ENCODE measurements around the gene EPS15. TPM values are rescaled to one million over a fixed set of nuclear protein-coding genes. Genes with fewer than 3 reads are reported as not detected.
"Not testable (repeated sequence)": the region's sequence is repeated elsewhere in the genome, so short reads cannot be mapped to it uniquely, and the experiment has no call there.

Gene EPS15
- total RNA-seq, 1 donor from 2014 or later = 44.6 TPM

DNA sequence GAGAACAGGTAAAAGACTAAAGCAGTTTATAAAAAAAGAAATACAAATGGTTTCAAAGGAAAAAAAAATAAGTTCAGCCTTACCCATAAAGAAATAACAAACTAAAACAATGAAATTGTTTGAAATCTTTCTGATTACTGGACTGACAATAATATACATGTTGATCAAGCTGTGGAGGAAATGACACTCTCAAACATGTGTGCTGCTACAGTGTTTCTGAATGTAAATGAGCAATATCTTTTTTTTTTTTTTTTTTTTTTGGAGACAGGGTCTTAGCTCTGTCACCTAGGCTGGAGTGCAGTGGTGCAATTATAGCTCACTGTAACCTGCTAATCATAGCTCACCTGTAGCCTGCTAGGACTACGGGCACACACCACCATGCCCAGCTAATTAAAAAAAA, 6.5 kb downstream of the EPS15 start:
- peaks cover 6 to 39% of the 10 kb centered on the region in 2 donors for H3K4me1 ChIP-seq
- intact Hi-C loops (cut with DNase I) = loop anchor here (10.0 kb wide), 2 partner anchors 528 to 542 kb away; partner anchors contain the start of genes BTF3L4 and TXNDC12
- no peak overlapping the region for H3K27ac ChIP-seq

DNA sequence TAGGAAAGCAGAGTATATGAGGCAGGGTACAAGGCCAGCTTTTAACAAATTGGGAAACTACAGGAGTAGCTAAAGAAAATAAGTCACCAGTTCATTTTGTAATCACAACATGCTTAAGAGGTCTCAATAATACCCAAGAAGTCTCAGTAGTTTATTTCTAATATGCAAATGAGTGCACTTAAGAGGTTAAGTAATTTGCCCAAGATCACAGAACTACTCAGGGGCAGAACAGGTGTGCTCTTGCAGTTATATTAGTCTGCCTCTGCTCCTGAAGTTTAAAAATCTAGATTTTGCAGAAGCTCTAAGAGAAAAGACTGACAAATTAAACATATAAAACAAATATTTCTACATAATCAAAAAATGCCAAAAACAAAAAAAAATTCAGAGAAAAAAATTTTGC, 6.9 kb downstream of the EPS15 start:
- Histone ChIP-seq H3K4me1 (peaks cover 6 to 42% of the 10 kb centered on the region in 2 donors), H3K27ac (no peak overlapping the region), H3K4me3 (peak overlapping the region in 1 of 2 donors; percentile 1), H3K9me3 (no peaks in the 10 kb centered on the region), H3K27me3 (no peaks in the 10 kb centered on the region), H3K36me3 (no peaks in the 10 kb centered on the region)
- TF ChIP-seq, protein P1, sequence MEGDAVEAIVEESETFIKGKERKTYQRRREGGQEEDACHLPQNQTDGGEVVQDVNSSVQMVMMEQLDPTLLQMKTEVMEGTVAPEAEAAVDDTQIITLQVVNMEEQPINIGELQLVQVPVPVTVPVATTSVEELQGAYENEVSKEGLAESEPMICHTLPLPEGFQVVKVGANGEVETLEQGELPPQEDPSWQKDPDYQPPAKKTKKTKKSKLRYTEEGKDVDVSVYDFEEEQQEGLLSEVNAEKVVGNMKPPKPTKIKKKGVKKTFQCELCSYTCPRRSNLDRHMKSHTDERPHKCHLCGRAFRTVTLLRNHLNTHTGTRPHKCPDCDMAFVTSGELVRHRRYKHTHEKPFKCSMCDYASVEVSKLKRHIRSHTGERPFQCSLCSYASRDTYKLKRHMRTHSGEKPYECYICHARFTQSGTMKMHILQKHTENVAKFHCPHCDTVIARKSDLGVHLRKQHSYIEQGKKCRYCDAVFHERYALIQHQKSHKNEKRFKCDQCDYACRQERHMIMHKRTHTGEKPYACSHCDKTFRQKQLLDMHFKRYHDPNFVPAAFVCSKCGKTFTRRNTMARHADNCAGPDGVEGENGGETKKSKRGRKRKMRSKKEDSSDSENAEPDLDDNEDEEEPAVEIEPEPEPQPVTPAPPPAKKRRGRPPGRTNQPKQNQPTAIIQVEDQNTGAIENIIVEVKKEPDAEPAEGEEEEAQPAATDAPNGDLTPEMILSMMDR (IDR thresholded peaks at IDR 0.05) = no peak
- intact Hi-C loops (cut with DNase I) = loop anchor here (10.0 kb wide), 2 partner anchors 527 to 543 kb away; partner anchors contain the start of genes BTF3L4 and TXNDC12
- no peak for DNase-seq (ENCODE audit: low spot score in 2 of 2)

More for the DNA sequence above, 6.5 kb downstream of the EPS15 start:
- TF ChIP-seq, protein P1 (IDR thresholded peaks at IDR 0.05) = no peak
- Histone ChIP-seq H3K36me3 (no peaks in the 10 kb centered on the region), H3K4me3 (no peak overlapping the region), H3K27me3 (no peaks in the 10 kb centered on the region), H3K9me3 (no peaks in the 10 kb centered on the region)
- DNase-seq (ENCODE audit: low spot score in 2 of 2) = no peak

DNA sequence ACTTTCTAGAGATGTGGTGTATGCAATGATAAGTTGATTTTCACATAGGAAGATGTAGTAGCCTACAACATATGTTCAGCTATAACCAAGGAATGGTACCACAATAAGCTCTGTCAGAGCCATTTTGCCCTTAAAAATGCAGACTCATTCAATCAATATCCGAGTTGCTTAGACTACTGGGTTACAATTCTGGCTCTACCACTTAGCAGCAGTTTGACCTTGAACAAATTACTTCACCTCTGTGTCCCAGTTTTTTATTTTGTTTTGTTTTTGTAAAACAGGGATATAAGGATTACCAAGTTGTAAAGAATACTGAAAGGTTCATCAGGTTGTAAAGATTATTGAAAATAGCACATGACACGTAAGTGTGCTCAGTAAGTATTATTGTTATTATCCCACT, 9.3 kb downstream of the EPS15 start:
- H3K9me3 ChIP-seq = no peaks in the 10 kb centered on the region
- no peaks in the 10 kb centered on the region for H3K36me3 ChIP-seq
- no peak for DNase-seq (ENCODE audit: low spot score in 2 of 2)
- TF ChIP-seq, protein P1 (IDR thresholded peaks at IDR 0.05) = no peak
- H3K27me3 ChIP-seq = no peaks in the 10 kb centered on the region
- intact Hi-C loops (cut with DNase I) = loop anchor here (10.0 kb wide), 2 partner anchors 525 to 545 kb away; partner anchors contain the start of genes BTF3L4 and TXNDC12
- H3K27ac ChIP-seq = no peak overlapping the region
- H3K4me1 ChIP-seq = peaks cover 6 to 42% of the 10 kb centered on the region in 2 donors
- H3K4me3 ChIP-seq = no peak overlapping the region

DNA sequence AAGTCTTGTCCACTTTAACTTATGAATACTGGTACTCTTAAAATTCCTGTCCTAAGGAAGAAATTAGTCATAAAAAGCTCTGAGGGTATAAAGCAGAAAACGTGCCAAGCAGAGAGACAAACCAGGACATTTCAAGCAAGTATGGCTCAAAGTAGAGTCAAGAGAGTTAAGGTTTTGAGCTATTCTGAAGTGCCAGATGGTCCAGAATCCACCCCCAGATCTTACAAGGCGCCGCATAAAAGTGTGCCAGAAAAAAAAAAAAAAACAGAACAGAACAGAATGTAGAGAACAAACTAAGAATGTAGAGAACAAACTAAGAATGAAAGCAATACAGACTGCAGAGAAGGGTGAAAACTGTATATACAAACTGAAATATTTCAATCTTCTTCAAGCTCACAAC, 12.5 kb downstream of the EPS15 start:
- Histone ChIP-seq H3K27ac (no peak overlapping the region), H3K9me3 (no peaks in the 10 kb centered on the region), H3K27me3 (no peaks in the 10 kb centered on the region), H3K36me3 (peaks cover 0 to 8% of the 10 kb centered on the region in 2 donors), H3K4me3 (peak overlapping the region; percentile 27 to 36), H3K4me1 (peaks cover 2 to 21% of the 10 kb centered on the region in 2 donors)
- no peak for DNase-seq (ENCODE audit: low spot score in 2 of 2)
- TF ChIP-seq, protein P1 (IDR thresholded peaks at IDR 0.05) = no peak
- intact Hi-C loops (cut with DNase I) = no loop called here

DNA sequence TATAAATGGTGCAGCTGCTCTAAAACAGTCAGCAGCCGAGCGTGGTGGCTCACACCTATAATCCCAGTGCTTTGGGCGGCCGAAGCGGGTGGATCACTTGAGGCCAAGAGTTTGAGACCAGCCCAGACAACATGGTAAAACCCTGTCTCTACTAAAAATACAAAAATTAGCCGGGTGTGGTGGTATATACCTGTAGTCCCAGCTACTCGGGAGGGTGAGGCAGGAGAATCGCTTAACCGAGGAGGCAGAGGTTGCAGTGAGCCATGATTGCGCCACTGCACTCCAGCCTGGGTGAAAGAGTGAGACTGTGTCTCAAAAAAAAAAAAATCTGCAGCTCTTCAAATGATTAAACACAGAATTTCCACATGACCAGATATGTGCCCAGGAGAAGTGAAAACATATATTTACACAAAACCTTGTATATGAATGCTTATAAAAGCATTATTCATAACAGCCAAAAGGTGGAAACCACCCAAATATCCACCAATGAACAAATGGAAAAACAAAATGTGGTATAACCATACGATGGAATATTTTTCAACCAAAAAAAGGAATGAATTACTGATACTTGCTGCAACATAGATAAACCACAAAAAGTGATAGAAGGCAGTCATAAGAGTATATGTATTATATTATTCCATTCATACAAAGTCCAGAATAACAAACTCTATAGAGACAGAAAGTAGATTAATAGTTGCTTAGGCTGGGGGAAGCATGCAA, 14.1 kb downstream of the EPS15 start:
- Histone ChIP-seq H3K4me3 (no peak overlapping the region), H3K9me3 (no peaks in the 10 kb centered on the region), H3K27ac (no peak overlapping the region), H3K4me1 (peaks cover 2 to 18% of the 10 kb centered on the region in 2 donors), H3K27me3 (no peaks in the 10 kb centered on the region), H3K36me3 (peaks cover 5 to 8% of the 10 kb centered on the region in 2 donors)
- TF ChIP-seq, protein P1 (IDR thresholded peaks at IDR 0.05) = no peak
- DNase-seq (ENCODE audit: low spot score in 2 of 2) = no peak
- intact Hi-C loops (cut with DNase I) = no loop called here

DNA sequence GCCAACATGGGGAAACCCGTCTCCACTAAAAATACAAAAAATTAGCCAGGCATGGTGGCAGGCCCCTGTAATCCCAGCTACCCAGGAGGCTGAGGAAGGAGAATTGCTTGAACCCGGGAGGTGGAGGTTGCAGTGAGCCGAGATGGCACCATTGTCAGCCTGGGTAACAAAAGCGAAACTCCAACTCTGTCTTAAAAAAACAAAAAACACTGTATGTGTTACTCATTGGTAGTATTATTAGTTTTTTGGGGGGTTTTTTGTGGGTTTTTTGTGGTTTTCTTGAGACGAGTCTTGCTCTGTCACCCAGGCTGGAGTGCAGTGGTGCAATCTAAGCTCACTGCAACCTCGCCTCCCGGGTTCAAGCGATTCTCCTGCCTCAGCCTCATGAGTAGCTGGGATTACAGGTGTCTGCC, 17.8 kb downstream of the EPS15 start:
- intact Hi-C loops (cut with DNase I); H3K4me3 ChIP-seq; H3K27me3 ChIP-seq; H3K4me1 ChIP-seq; H3K9me3 ChIP-seq; H3K36me3 ChIP-seq; H3K27ac ChIP-seq; DNase-seq (ENCODE audit: low spot score in 2 of 2): not testable (repeated sequence)
